HepG2 (cell line): Measurements from ENCODE around the gene RTL5. TPM values are rescaled to one million over a fixed set of nuclear protein-coding genes. Genes with fewer than 3 reads are reported as not detected.

Source experiments
- ATAC-seq: fragments of 200-7000 bp; cut with Tn5 transposase; 3 replicates; pipeline ENCODE4 v1.9.1; 2020; ENCODE audit warnings: mild to moderate bottlenecking, moderate library complexity
- BruUV-seq: library from RNA; stranded (reverse); fragments of 400-500 nt; replicated peaks from 2 replicates; lab custom pipeline; 2021; lab: Mats Ljungman, UMichigan
- CTCF ChIA-PET: fragments of 300-600 bp; formaldehyde crosslinking; extraction: SDS; loops from one replicate; lab custom pipeline; 2021; ENCODE audit warnings: low total read pairs, inconsistent platforms, low intra/inter-chr PET ratio; lab: Yijun Ruan, JAX
- POLR2A ChIA-PET: fragments of 350-600 bp; sonication (Branson Sonifier 250); formaldehyde crosslinking; loops from one replicate; lab custom pipeline; 2020; ENCODE audit warnings: antibody characterized with exemption, inconsistent platforms; lab: Yijun Ruan, JAX
- DNase-seq: peaks from one replicate; pipeline ENCODE4 v3.0.0-alpha.2; 2015; ENCODE audit warnings: low spot score
- FAIRE-seq: peaks from 3 replicates; lab custom pipeline; 2011; peaks lifted over from hg19 to GRCh38; lab: Jason Lieb, UNC
- H2AFZ ChIP-seq: one replicate; pipeline ENCODE4 v1.6.1; 2011; ENCODE audit warnings: low read length, inconsistent platforms
- H3K27ac ChIP-seq: fragments of 300-600 bp; 3 replicates; pipeline ENCODE4 v1.8.0; 2011; ENCODE audit warnings: mixed run types, mild to moderate bottlenecking, mixed read lengths, low read length, inconsistent platforms; ENCODE audit not compliant: insufficient read depth; ENCODE audit errors: extremely low read length
- H3K27me3 ChIP-seq, 2 experiments: fragments of 200-600 bp in 1 of 2; 2 replicates in 1 of 2; 3 replicates in 1 of 2; pipeline versions ENCODE4 v1.6.0 to v1.8.0; 2011; ENCODE audit warnings: low read length in 2 of 2, mild to moderate bottlenecking in 2 of 2, moderate library complexity in 2 of 2, inconsistent platforms in 1 of 2; ENCODE audit not compliant: insufficient read depth in 2 of 2, control insufficient read depth in 1 of 2
- H3K36me3 ChIP-seq, 2 experiments: fragments of 200-600 bp in 1 of 2; replicated peaks in 1 of 2; 2 replicates in 1 of 2; 3 replicates in 1 of 2; pipeline versions ENCODE4 v1.5.1 to v1.8.0; 2011; ENCODE audit warnings: low read length in 2 of 2, inconsistent platforms in 1 of 2; ENCODE audit not compliant: insufficient read depth in 2 of 2, control insufficient read depth in 1 of 2
- H3K4me1 ChIP-seq: 2 replicates; pipeline ENCODE4 v1.5.1; 2012; ENCODE audit warnings: low read length, inconsistent platforms; ENCODE audit not compliant: insufficient read depth
- H3K4me2 ChIP-seq: 2 replicates; pipeline ENCODE4 v1.6.0; 2011; ENCODE audit warnings: low read depth, low read length, inconsistent platforms
- H3K4me3 ChIP-seq, 3 experiments: fragments of 200-600 bp in 1 of 3; sonication (generic), shearing (Covaris generic) in 1 of 3; replicated peaks in 1 of 3; 2 replicates each; pipeline ENCODE4 v1.5.1; 2011 to 2016; ENCODE audit warnings: low read length in 3 of 3, inconsistent platforms in 2 of 3, low read depth in 2 of 3, mild to moderate bottlenecking in 2 of 3, control low read depth in 1 of 3, mixed read lengths in 1 of 3; ENCODE audit not compliant: insufficient read depth in 1 of 3
- H3K79me2 ChIP-seq: one replicate; pipeline ENCODE4 v1.6.1; 2011; ENCODE audit warnings: low read length, inconsistent platforms; ENCODE audit not compliant: insufficient read depth
- H3K9ac ChIP-seq: 2 replicates; pipeline ENCODE4 v1.6.0; 2011; ENCODE audit warnings: mild to moderate bottlenecking, low read depth, low read length, inconsistent platforms; ENCODE audit not compliant: insufficient read depth
- H3K9me3 ChIP-seq: 2 replicates; pipeline ENCODE4 v1.5.1; 2012; ENCODE audit warnings: mild to moderate bottlenecking, low read length
- H4K20me1 ChIP-seq: 2 replicates; pipeline ENCODE4 v1.6.0; 2011; ENCODE audit warnings: inconsistent platforms, mild to moderate bottlenecking, low read length, moderate library complexity; ENCODE audit not compliant: insufficient read depth
- GMEB2 ChIP-seq: IDR thresholded peaks from 2 replicates; pipeline ENCODE4 v1.6.1; 2016; ENCODE audit warnings: missing biosample characterization, missing genetic modification reagents, low read depth
- HMGXB4 ChIP-seq, 2 experiments: sonication (generic) in 1 of 2; formaldehyde crosslinking in 1 of 2; IDR thresholded peaks; 2 replicates each; pipeline versions ENCODE4 v1.4.0 to v1.6.1; 2018 to 2020; ENCODE audit warnings: missing genetic modification reagents in 2 of 2, borderline replicate concordance in 1 of 2, low read depth in 1 of 2, mild to moderate bottlenecking in 1 of 2, missing biosample characterization in 1 of 2
- HNF1B ChIP-seq: sonication (generic); formaldehyde crosslinking; IDR thresholded peaks from 2 replicates; pipeline ENCODE4 v1.5.1; 2020; ENCODE audit warnings: mild to moderate bottlenecking, moderate library complexity, missing genetic modification reagents
- HNRNPLL ChIP-seq: fragments of 200-400 bp; formaldehyde crosslinking; IDR thresholded peaks from 2 replicates; pipeline ENCODE4 v1.6.1; 2017; ENCODE audit warnings: mild to moderate bottlenecking, low read depth, low read length; ENCODE audit not compliant: poor library complexity, severe bottlenecking
- NFATC3 ChIP-seq: sonication (generic); formaldehyde crosslinking; IDR thresholded peaks from 2 replicates; pipeline ENCODE4 v1.5.1; 2020; ENCODE audit warnings: mild to moderate bottlenecking, missing genetic modification reagents
- RARG ChIP-seq: sonication (generic); formaldehyde crosslinking; IDR thresholded peaks from 2 replicates; pipeline ENCODE4 v1.4.0; 2020; ENCODE audit warnings: low read depth, mild to moderate bottlenecking, missing genetic modification reagents
- ZBTB42 ChIP-seq: sonication (generic); formaldehyde crosslinking; IDR thresholded peaks from 2 replicates; pipeline ENCODE4 v1.5.0; 2020; ENCODE audit warnings: mild to moderate bottlenecking, missing genetic modification reagents
- ZFYVE20 ChIP-seq: sonication (generic); formaldehyde crosslinking; IDR thresholded peaks from 2 replicates; pipeline ENCODE4 v1.8.0; 2023; ENCODE audit warnings: low read depth, mild to moderate bottlenecking, moderate library complexity, missing genetic modification reagents, borderline replicate concordance
- ZMYM3 ChIP-seq: sonication (generic); formaldehyde crosslinking; IDR thresholded peaks from 2 replicates; pipeline ENCODE4 v1.5.1; 2020; ENCODE audit warnings: mild to moderate bottlenecking, missing genetic modification reagents
- ZNF251 ChIP-seq: sonication (generic); formaldehyde crosslinking; IDR thresholded peaks from 2 replicates; pipeline ENCODE4 v1.9.0; 2021; ENCODE audit warnings: mild to moderate bottlenecking, missing genetic modification reagents
- ZNF644 ChIP-seq: IDR thresholded peaks from 2 replicates; pipeline ENCODE4 v1.6.1; 2016; ENCODE audit warnings: low read depth
- WGBS: methylation state at CpG from one replicate; pipeline ENCODE4 v1.1.6; 2017; ENCODE audit warnings: low lambda C conversion rate; 5-methylcytosine and 5-hydroxymethylcytosine counted together
- in situ Hi-C: cut with HindIII; loops from 2 replicates; pipeline ENCODE4 v1.10.0; 2017; ENCODE audit warnings: low pct_unique_long_range_greater_than_20kb; ENCODE audit not compliant: extremely low pct_ligation_motif_present
- intact Hi-C: fragments of 100-400 bp; cut with micrococcal nuclease; formaldehyde crosslinking; loops from one replicate; pipeline ENCODE4 v1.10.0; 2022; ENCODE audit not compliant: unreplicated experiment
- polyA plus RNA-seq, 8 experiments: library from polyadenylated mRNA; depleted of rRNA in 3 of 8; stranded (reverse) in 7 of 8; unstranded in 1 of 8; fragments of >200 nt; fragmentation: Illumina TruSeq in 4 of 8; extraction: Trizol in 4 of 8; gene quantifications; 2 replicates each; pipeline versions ENCODE4 v1.2.1 to v1.2.3, GENCODE V29; 2011 to 2016; ENCODE audit warnings: low read depth in 4 of 8, missing spikeins in 1 of 8, mixed read lengths in 1 of 8; ENCODE audit not compliant: insufficient read depth in 1 of 8
- total RNA-seq, 5 experiments: library from RNA; depleted of rRNA; stranded (reverse); fragments of >200 nt; fragmentation: Illumina TruSeq; extraction: Trizol; gene quantifications; 2 replicates each; pipeline ENCODE4 v1.2.3, GENCODE V29; 2016; ENCODE audit warnings: low read depth in 1 of 5

RTL5 gene
- total and polyA plus RNA-seq, 2 of the 13 experiments (the other 11 are each of a cell fraction or from before 2014, with no cell fraction given), result not detected

- Histone ChIP-seq H3K9me3 (no peaks in the 10 kb centered on the region), H3K9ac (no peak overlapping the region), H3K4me3 (no peak overlapping the region), H3K79me2 (no peaks in the 10 kb centered on the region), H3K36me3 (no peaks in the 10 kb centered on the region), H4K20me1 (no peaks in the 10 kb centered on the region), H3K4me2 (no peak overlapping the region), H3K4me1 (no peaks in the 10 kb centered on the region), H2AFZ (no peak overlapping the region), H3K27ac (no peak overlapping the region), H3K27me3 (no peaks in the 10 kb centered on the region)
- 6% methylated on average over 3 of the region's 9 CpGs for WGBS
- intact Hi-C loops (no loop called here), in situ Hi-C loops (no loop called here)
- no peak for FAIRE-seq
- POLR2A ChIA-PET, result no interaction called here
- CTCF ChIA-PET, result no interaction called here
- TF ChIP-seq HNRNPLL (no peak), ZNF251 (CRISPR knock-in tag) (no peak), ZBTB42 (no peak), ZMYM3 (CRISPR knock-in tag) (no peak), RARG (no peak), HNF1B (CRISPR knock-in tag) (no peak), NFATC3 (CRISPR knock-in tag) (no peak), HMGXB4 (CRISPR knock-in tag; IDR thresholded peaks at IDR 0.05; ENCODE audit: borderline replicate concordance in 1 of 2, low read depth in 1 of 2) (no peak), ZNF644 (CRISPR knock-in tag) (no peak), ZFYVE20 (no peak), GMEB2 (CRISPR knock-in tag) (no peak)
- no peak for ATAC-seq
- DNase-seq, result no peak
- no TSS peak for BruUV-seq
Measured at GRCh38 chrX:72100824-72101351, 30.8 kb downstream of the RTL5 start.
